HG03066 (cell line): ENCODE measurements around the gene GIPC2.

Experiments
- ATAC-seq: cut with Tn5 transposase; IDR thresholded peaks from one replicate; pipeline ENCODE4 v1.9.1; 2021; ENCODE audit warnings: low read depth; ENCODE audit not compliant: unreplicated experiment

Gene GIPC2

DNA sequence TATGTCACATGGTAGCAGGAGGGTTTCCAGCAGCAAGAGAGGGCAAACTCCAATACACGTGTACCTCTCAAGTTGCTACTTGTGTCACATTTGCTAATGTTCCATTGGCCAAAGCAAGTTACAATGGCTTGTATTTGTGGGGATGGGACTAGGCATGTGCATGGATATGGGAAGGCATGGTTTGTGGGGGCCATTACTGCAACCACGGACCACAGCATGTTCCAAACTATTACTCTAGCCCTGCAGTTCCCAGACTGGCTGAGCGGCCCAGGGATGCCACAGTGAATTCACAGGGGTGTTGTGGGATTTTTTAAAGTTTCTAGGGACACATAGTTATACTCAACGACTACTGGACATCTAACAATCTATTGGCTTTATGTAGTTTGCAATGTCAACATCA is 133.1 kb downstream of the GIPC2 start:
- no peak for ATAC-seq

- ATAC-seq: no peak
Observed at GRCh38 chr1:78184460-78185072, 138.8 kb downstream of the GIPC2 start.
